Ovary (tissue), 3 donors: Measurements from ENCODE around the gene CYB561.

Experiments used
- EP300 ChIP-seq: sonication (generic); formaldehyde crosslinking; IDR thresholded peaks from one replicate; pipeline ENCODE4 v1.6.1; 2017; ENCODE audit warnings: antibody characterized with exemption
- TF ChIP-seq, protein P1 (sequence below), 3 donors: fragments of 450-650 bp in 2 of 3; fragments of 200-600 bp in 1 of 3; IDR thresholded peaks; one replicate each; pipeline versions ENCODE4 v1.5.1 to v1.8.0; 2016 to 2022; ENCODE audit warnings: antibody characterized with exemption in 3 of 3, mild to moderate bottlenecking in 1 of 3
- donor health status: DM: no; HTN: no; CAD: no.

DNA sequence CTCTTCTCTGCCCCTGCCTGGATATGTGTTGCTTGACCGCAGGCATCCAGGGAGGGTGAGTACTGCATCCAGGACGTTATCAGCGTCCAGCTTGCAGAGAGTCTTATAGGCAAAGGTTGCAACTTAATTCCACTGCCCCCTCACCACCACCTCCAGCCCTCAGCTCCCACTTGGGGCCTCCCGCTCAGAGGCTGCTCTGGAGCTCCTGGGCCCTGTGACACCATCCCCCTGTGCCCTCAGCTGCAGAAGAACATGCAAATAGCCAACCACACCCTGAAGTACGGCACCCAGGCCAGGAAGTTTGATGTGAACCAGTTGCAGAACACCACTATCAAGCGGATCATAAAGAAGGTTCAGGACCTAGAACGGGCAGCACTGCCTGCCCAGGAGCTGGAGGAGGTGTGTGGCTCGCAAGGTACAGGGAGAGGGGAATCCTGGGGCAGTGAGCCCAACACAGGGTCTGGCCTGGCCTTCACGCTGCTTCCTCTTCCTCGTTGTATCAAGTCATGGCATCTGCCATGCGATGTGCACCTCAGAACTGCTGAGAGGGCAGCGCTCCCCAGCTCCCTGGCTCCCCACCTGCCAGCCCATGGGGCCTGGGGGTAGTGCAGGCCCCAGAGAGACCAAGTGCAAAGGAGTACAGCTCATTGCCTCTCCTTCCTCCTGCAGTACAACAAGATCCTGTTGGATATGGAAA, 40.4 kb upstream of the CYB561 start:
- TF ChIP-seq, protein P1, sequence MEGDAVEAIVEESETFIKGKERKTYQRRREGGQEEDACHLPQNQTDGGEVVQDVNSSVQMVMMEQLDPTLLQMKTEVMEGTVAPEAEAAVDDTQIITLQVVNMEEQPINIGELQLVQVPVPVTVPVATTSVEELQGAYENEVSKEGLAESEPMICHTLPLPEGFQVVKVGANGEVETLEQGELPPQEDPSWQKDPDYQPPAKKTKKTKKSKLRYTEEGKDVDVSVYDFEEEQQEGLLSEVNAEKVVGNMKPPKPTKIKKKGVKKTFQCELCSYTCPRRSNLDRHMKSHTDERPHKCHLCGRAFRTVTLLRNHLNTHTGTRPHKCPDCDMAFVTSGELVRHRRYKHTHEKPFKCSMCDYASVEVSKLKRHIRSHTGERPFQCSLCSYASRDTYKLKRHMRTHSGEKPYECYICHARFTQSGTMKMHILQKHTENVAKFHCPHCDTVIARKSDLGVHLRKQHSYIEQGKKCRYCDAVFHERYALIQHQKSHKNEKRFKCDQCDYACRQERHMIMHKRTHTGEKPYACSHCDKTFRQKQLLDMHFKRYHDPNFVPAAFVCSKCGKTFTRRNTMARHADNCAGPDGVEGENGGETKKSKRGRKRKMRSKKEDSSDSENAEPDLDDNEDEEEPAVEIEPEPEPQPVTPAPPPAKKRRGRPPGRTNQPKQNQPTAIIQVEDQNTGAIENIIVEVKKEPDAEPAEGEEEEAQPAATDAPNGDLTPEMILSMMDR (IDR thresholded peaks at IDR 0.05): no peak
- no peak for TF ChIP-seq EP300
